ENCODE data around the gene TEAD2.
A peak's percentile ranks its signal among the peaks of the same experiment; 100 is the strongest.
"Not testable (repeated sequence)": the region's sequence is repeated elsewhere in the genome, so short reads cannot be mapped to it uniquely, and the experiment has no call there.

The TEAD2 gene

GRCh38 chr19:49347191-49347590 is 15.0 kb downstream of the TEAD2 start:
- DNase-seq: no peak

DNA sequence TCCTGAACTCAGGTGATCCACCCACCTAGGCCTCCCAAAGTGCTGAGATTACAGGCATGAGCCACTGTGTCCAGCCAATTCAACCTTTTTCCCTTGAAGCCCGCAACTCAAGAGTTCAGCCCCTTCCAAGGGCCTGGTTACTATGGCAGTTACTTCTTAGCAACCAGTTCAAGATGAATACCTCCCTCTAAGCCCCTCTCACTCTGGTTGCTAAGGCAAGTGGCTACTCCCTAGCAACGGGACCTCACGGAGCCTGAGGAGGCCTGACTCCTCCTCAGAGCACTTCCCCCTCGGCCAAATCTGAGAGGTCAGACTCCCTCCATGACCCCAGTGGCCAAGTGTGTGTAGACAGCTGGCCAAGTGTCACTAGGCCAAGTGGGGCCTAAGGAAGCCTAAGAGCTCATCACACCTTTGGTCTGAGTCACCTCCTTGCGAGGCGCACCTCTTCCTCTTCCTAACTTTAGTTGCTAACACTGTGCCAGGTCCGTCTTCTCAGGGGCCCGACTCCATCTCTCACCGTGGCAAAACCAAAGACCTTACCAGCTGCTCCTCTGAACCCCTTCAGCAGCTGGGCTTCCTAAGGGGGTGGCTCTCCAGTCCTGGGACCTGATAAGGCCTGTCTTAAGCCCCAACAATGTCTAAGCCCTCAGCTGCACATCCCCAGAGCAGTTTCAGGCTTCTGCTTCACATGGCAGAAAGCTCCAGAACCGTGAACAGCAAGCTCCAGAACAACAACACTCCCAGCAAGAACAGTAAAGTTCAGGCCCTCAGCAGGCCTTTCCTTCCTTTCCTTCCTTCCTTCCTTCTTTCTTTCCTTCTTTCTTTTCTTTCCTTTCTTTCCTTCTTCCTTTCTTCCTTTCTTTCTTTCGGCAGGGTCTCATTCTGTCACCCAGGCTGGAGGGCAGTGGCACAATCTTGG is 17.5 kb downstream of the TEAD2 start:
- no peak for DNase-seq

DNA sequence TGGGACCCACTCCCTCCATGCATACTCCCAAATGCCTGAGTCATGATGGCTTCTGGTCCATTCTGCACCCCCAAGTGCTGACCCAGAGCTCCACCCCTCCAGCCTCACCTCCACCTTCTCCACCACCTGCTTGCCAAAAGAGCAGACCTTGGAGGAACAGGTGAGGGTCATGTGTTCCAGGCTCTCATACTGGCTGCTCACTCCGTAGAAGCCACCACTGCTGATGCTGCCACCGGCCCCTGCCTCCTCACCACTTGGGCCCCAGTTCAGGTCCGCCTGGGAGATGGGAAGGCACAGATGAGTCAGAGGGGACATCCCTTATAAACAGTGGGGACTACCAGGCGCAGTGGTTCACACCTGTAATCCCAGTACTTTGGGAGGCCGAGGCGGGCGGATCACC is 19.1 kb downstream of the TEAD2 start:
- no peak for DNase-seq

- no peak for DNase-seq
Observed at GRCh38 chr19:49342291-49342721, 19.9 kb downstream of the TEAD2 start.

DNA sequence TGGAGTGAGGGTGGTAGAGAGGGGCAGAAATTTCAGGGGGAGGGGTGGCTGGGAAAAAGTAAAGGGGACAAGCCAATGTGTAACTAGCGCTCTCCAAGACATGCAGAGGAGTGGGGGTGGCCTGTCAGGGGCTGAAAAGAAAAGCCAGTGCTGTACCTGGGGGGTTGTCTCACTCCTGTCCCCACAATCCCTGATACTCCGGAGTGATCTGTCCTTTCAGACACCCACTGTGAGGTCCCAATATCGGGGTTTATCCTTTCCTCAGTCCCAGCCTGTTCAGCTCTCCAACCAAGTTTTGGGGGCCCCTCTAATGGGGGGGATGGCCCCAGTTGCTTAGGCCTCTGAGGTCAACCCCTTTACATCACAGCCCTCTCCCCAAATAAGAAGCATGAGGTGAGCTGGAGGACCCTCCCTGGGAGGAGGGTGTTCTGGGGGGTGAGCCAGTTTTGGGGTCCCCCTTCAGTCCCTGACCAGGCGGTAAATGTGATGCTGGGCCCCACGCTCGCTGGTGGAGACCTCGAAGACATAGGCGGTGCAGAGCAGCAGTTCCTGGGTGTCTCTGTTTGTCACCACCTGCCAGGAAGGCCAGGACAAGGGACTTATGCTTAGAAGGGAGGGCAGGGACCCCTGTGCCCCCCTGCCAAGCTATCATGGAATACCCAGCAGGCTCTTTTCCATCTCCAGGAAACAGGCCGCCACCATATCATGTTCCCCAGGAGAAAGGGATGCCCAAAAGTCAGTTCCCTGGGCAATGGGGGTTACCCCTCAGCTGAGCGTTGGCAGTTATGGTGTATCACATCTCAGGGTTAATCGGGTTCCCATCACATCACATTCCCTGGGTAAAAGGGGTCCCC is 21.1 kb downstream of the TEAD2 start:
- no peak for DNase-seq

GRCh38 chr19:49340069-49340864 is 21.9 kb downstream of the TEAD2 start:
- no peak for DNase-seq

DNA sequence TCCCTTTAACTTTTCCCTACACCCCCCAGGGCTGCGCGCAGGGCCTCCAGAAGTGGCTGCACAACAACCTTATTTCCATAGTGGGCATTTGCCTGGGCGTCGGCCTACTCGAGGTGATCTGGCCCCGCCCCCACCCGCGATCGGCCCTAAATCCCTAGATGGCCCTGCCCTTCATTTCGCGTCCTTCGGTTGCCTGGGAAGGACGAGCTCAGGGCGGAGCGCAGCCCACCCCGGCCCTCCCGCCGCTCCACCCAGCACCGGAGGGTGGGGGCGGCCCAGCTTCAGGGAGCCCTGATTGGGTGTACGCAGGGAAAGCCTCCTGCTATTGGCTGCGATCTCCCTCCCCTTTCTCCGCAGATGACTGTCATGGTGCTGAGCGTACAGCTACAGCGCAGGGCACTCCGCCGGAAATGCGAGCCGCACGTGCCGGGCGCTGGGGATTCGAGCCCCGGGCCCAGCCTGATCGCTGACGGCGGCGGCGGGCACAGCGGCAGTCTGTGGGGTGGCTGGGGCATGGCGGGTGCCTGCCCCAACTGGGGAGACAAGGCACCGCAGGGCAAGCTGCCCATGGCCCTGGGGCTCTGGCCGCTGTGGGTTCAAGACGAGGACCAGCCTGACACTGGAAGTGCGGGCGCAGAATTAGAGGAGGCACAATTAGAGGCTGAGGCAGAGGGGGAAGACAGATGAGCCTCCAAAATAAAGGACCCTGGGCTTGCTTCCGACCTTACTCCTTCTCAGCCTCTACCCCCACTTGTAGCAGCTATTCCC is 22.7 kb downstream of the TEAD2 start:
- DNase-seq: no peak

DNA sequence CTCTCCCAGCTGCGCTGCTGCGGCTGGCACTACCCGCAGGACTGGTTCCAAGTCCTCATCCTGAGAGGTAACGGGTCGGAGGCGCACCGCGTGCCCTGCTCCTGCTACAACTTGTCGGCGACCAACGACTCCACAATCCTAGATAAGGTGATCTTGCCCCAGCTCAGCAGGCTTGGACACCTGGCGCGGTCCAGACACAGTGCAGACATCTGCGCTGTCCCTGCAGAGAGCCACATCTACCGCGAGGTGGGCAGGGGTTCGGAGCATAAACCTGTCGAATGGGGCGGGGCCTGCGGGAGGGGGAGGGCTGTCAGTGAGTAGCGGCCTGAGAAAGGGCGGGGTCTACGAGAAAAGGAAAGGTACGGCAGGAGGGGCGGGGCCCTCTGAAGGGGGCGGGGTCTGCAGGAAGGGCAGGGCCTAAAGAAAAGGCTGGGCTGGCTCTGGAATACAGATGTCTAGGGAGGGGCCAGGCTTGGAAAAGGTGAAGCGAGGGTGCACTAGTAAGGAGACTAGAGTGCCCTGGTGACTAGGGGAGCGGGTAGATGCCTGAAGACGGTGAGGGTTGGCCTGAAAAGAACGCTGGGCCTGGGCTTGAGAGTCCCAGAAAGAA is 23.4 kb downstream of the TEAD2 start:
- no peak for DNase-seq

- DNase-seq: no peak
Observed at GRCh38 chr19:49338023-49338677, 24.1 kb downstream of the TEAD2 start.

DNA sequence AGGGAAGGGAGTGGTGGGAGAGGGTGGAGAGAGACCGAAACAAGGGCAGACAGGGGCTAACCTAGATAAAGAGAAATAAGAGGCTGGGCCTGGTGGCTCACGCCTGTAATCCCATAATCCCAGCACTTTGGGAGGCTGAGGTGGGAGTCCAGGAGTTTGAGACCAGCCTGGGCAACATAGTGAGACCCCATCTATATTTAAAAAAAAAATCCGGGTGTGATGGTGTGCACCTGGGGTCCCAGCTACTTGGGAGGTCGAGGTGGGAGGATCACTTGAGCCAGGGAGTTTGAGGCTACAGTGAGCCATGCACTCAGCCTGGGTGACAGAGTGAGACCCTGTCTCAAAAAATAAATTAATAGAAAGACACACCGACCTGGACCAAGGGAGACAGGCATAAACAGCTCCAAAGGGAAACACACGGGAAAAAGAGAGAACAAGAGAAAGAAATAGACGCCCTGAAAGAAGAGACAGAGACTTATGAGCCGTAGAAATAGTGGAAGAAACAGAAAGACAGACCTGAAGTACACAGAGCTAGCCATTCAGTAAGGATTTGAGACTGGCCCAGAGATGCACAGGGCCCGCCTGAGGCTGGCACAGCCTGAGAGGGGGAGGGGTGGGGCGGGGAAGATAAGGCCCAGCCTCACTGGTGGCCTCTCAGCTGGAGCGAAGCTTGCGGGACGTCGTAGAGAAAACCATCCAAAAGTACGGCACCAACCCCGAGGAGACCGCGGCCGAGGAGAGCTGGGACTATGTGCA is 24.8 kb downstream of the TEAD2 start:
- DNase-seq: no peak

GRCh38 chr19:49336482-49337266 is 25.5 kb downstream of the TEAD2 start:
- DNase-seq: no peak

DNA sequence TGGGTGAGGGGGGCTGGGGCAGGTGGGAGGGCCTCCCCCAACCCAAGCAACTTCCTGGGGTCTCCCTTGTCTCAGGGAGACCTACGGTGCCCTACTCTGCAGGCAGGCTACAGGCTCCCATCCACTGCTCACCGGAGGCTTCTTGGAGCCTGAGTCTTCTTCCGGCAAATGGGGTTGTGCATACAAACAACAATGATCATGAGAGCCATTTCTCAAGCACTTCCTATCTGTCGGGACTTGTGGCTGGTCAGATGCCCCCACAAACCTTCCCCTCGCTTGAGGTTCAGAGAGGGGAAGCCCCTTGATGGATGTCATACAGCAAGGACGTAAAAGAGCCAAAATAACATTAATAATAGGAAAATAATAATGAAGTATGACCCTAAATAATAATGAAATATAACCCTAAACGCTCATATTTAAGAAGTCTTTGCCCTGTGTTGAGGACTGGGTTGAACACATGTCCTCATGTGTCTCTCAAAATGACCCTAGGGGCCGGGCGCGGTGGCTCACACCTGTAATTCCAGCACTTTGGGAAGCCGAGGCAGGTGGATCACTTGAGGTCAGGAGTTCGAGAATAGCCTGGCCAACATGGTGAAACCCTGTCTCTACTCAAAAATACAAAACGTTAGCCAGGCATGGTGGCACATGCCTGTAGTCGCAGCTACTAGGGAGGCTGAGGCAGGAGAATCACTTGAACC is 26.3 kb downstream of the TEAD2 start:
- no peak for DNase-seq

- peak; percentile 49 to 56 for DNase-seq
Observed at GRCh38 chr19:49335071-49335783, 27.0 kb downstream of the TEAD2 start, which contains the start of gene CD37. TSS of gene CD37 (plus strand) at chr19:49335406. CDS start at chr19:49335541, 135 bp downstream.

GRCh38 chr19:49333811-49334288 is 28.4 kb downstream of the TEAD2 start:
- no peak for DNase-seq

- DNase-seq: no peak
Observed at GRCh38 chr19:49333418-49333805, 28.8 kb downstream of the TEAD2 start.

DNA sequence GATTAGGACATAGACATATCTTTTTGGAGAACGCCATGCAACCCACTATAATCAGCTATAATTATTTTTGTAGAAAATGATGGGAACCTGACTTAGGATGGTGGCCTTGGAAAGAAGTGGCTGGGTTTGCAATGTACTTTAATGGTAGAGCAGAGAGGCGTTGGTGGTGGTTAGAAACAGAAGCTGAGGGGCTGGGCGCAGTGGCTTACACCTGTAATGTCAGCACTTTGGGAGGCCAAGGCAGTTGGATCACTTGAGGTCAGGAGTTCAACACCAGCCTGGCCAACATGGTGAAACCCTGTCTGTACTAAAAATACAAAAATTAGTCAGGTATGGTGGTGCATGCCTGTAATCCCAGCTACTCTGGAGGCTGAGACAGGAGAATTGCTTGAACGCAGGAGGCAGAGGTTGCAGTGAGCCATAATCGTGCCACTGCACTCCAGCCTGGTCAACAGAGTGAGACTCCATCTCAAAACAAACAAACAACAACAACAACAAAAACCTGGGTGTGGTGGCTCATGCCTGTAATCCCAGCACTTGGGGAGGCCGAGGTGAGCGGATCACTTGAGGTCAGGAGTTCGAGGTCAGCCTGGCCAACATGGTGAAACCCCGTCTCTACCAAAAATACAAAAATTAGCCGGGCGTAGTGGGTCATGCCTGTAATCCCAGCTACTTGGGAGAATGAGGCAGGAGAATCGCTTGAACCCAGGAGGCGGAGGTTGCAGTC is 29.4 kb downstream of the TEAD2 start:
- not testable (repeated sequence) for DNase-seq

GRCh38 chr19:49331616-49332055 is 30.6 kb downstream of the TEAD2 start:
- DNase-seq: no peak
